Islet of Langerhans (tissue), 1 donor: ENCODE measurements around the gene SPAG6.

Experiments used
- FAIRE-seq: peaks from one replicate; lab custom pipeline; 2011; peaks lifted over from hg19 to GRCh38; lab: Jason Lieb, UNC

SPAG6 gene

DNA sequence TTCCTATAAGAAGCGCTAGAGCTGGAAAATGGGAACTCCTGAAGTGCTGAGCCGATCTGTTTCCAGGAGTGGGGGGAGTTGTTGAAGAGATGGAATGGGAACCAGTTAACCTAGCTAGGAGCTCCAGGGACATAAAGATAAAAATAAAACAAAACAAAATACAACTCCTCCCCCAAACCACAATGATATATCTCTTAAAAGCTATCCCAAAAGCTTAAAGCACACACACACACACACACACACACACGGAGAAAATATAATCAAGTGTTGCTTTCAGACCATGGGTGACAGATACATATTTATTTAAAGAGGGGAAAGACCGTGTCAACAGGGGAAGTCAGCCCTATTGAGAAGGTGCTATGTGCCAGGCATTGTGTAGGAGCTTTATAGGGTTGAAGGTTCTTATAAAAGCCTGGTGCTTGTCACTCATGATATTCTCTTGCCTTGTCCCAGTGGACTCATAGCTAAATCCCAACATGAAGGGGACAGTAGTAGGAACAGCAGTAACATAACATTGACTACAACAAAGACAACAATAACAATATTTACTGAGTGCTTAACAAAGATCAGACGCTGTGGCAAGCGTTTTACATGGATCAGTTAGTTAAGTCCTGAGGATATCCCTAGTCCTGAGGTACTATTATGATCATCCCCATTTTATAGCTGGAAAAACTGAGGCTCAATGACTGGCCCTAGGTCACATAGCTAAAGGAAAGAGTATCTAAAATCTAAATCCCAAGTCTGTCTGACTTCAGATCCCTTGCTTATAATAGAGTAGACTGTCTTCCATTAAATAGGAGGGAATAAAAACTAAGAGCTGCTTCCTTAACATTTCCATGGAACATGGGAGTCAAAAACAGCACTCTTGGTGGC is 115.5 kb downstream of the SPAG6 start:
- FAIRE-seq = no peak

DNA sequence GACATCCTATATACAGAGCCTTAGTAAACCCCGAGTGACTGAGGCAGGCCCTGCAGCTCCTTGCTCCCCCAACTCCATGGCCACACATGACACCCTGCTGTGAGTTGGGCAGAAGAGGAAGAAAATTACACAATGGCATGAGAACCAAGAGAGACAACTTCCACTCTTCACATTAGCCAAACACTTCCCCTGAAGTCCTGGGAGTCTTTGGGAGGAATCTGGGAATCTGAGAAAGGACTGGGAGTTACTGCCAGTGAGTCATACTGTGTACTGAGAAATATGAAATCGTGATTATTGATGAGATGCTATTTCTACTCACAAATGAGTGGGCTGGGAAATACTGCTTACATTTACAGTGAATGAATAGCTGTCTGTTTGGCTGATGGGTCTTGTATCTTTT is 116.6 kb downstream of the SPAG6 start:
- no peak for FAIRE-seq

DNA sequence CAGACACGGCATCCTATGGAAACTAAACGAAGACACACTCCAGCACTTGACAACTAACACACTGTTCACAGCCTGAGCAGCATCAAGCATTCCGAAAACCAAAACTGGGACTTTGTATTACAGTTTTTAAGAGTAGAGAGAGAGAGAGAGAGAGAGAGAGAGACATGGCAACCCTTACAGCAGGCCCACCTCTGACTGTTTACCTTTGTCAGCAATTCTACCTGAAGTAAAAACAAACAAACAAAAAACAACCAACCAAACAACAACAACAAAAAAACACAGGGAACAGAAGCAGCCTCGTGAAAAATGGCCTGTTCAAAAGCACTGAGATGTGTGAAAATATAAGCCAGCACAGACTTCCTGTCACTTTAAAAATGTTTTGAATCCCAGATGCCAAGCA is 118.0 kb downstream of the SPAG6 start:
- no peak for FAIRE-seq

GRCh38 chr10:22464966-22465629 is 119.8 kb downstream of the SPAG6 start:
- no peak for FAIRE-seq

GRCh38 chr10:22466763-22467334 is 121.6 kb downstream of the SPAG6 start:
- FAIRE-seq = no peak
